Rectal smooth muscle tissue (tissue), 1 donor: ENCODE measurements around the gene PIBF1.
"Not testable (repeated sequence)": the region's sequence is repeated elsewhere in the genome, so short reads cannot be mapped to it uniquely, and the experiment has no call there.

Experiments
- H3K27ac ChIP-seq: one replicate; pipeline ENCODE4 v1.7.0; 2013; ENCODE audit warnings: low read depth, low read length, inconsistent platforms
- H3K27me3 ChIP-seq: one replicate; pipeline ENCODE4 v1.7.0; 2013; ENCODE audit warnings: low read length; ENCODE audit not compliant: control insufficient read depth, insufficient read depth
- H3K36me3 ChIP-seq: one replicate; pipeline ENCODE4 v1.7.0; 2013; ENCODE audit warnings: low read length; ENCODE audit not compliant: control insufficient read depth, insufficient read depth
- H3K4me1 ChIP-seq: one replicate; pipeline ENCODE4 v1.7.0; 2013; ENCODE audit warnings: low read length; ENCODE audit not compliant: control insufficient read depth, insufficient read depth
- H3K4me3 ChIP-seq: one replicate; pipeline ENCODE4 v1.7.0; 2013; ENCODE audit warnings: low read length
- H3K9ac ChIP-seq: one replicate; pipeline ENCODE4 v1.7.0; 2013; ENCODE audit warnings: low read length

Gene PIBF1

DNA sequence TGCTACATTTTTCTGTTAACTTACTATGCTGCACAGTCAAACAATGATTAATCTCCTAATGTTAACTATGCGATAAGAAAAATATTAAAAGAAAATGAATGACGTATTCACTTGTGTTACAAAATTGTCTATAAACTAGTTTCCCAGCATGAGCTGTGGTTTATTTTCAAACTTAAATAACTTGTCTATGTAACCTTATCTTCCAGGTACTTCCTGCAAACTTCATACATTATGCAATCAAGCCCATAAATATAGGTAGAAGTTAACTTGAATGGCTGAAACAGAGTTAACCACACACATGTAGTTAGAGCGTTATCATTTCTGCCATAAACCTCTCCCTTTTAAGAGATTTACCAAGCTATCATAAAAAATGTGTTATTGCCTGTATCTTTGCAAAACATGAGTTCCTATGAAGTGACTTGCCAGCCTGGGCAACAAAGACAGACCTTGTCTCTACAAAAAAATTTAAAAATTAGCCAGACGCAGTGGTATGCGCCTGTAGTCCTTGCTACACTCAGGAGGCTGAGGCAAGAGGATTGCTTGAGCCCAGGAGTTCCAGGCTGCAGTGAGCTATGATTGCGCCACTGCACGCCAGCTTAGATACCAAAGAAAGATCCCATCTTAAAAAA is 259.1 kb downstream of the PIBF1 start:
- no peak overlapping the region for H3K4me3 ChIP-seq
- no peak overlapping the region for H3K27ac ChIP-seq
- no peaks in the 10 kb centered on the region for H3K4me1 ChIP-seq
- no peak overlapping the region for H3K9ac ChIP-seq
- no peaks in the 10 kb centered on the region for H3K27me3 ChIP-seq
- no peaks in the 10 kb centered on the region for H3K36me3 ChIP-seq

DNA sequence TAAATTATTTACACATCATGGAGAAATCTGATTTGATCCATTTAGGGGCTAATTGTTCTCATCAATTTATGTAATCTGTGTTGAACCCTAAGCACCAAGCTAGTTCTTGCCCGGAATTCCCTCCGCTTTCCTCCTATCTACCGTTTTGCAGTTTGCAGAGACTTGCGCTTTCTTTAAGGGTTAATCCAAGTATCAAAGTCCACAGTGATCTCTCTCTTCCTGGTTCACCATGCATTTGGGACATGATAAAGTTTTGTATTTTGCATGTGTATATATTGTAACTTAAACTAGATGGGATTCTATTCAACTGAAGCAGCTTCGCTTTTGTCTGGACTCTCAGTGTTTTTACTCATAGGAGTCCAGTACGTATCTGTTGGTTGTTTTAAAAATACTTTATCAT is 263.1 kb downstream of the PIBF1 start:
- H3K9ac ChIP-seq, result no peak overlapping the region
- no peaks in the 10 kb centered on the region for H3K36me3 ChIP-seq
- H3K27me3 ChIP-seq, result no peaks in the 10 kb centered on the region
- no peak overlapping the region for H3K27ac ChIP-seq
- no peak overlapping the region for H3K4me3 ChIP-seq
- no peaks in the 10 kb centered on the region for H3K4me1 ChIP-seq

DNA sequence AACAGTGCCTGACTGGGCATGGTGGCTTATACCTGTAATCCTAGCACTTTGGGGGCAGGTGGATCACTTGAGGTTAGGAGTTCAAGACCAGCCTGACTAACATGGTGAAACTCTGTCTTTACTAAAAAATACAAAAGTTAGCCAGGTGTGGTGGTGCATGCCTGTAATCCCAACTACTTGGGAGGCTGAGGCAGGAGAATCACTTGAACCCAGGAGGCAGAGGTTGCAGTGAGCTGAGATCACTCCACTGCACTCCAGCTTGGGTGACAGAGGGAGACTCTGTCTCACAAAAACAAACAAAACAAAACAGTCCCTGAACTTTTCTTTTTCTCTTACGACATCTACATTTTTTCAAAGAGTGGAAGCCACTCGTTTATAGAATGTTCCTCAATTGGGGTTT is 266.7 kb downstream of the PIBF1 start:
- H3K36me3 ChIP-seq, H3K4me1 ChIP-seq, H3K9ac ChIP-seq, H3K27me3 ChIP-seq, H3K27ac ChIP-seq, H3K4me3 ChIP-seq: not testable (repeated sequence)

DNA sequence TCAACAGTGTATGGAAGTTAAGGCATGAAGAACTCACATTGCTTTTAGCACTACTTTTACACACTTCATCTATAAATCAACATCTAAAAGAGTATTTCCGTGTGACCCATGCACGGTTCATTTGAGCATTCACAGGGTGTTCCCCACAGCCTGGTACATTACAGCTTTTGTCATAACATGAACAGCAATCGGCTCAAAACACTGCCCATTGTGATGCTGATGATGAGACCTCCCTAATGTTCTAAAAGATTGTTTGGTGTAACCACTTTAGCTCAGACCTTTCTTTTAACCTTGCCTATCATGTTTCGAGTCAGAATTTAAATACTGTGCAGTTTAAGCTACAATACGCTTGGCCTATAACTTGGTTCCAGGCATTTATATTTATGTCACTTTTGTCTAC is 272.8 kb downstream of the PIBF1 start:
- H3K4me1 ChIP-seq, result no peaks in the 10 kb centered on the region
- no peak overlapping the region for H3K27ac ChIP-seq
- H3K4me3 ChIP-seq, result no peak overlapping the region
- H3K36me3 ChIP-seq, result no peaks in the 10 kb centered on the region
- no peak overlapping the region for H3K9ac ChIP-seq
- no peaks in the 10 kb centered on the region for H3K27me3 ChIP-seq

DNA sequence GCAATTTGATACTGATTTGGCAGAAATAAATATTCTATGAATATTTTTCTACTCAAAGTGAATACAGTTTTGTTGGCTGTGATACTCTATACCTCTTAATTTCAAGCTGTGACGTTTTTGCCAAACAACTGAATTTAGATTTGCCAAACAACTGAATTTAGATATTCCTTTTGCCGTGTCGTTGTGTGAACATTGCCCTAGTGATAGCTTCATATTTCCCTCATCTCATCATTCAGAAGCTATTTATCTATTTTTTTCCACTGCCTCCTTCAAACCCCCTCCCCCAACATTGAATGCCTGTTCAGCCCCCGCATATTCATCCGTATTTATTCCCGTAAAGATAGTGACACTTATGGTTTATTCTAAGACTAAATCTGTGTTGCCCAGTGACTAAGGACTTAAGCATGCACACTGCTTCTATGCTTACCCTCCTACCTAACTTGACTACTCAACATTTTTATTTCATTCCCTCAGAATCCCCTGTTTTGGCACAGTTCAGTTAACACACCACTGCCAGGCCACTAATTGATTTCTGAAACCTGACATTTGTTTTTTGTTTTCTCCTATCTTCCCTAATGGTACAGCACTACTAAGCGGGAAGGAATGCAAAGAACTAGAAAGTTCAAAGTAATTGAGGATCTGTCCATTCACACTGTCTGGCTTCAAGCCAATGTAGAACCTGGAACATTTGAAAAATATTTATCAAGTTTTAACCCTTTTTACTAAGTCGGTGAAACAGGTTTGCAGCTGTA is 274.1 kb downstream of the PIBF1 start:
- Histone ChIP-seq H3K27ac (no peak overlapping the region), H3K36me3 (no peaks in the 10 kb centered on the region), H3K9ac (no peak overlapping the region), H3K4me1 (no peaks in the 10 kb centered on the region), H3K4me3 (no peak overlapping the region), H3K27me3 (no peaks in the 10 kb centered on the region)

DNA sequence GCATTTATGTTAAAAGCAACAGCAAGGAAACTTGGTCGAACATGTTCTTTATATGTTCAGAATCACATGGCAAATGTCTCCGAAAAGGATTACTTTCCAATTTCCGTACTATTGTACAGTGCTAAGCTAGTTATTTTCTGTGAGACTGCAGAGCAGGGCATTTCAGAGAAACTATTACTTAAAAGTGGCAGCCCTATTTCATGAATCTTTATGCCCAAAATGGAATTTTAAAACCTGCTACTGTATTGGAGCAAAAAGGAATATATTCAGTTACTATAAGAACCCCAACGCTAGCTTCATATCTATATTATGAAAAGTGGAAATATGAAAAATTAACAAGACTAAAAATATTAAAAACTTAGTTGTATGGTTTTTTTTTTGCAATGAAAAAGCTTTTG is 274.6 kb downstream of the PIBF1 start:
- H3K4me1 ChIP-seq, result no peaks in the 10 kb centered on the region
- no peak overlapping the region for H3K4me3 ChIP-seq
- no peak overlapping the region for H3K27ac ChIP-seq
- H3K9ac ChIP-seq, result no peak overlapping the region
- no peaks in the 10 kb centered on the region for H3K27me3 ChIP-seq
- no peaks in the 10 kb centered on the region for H3K36me3 ChIP-seq

DNA sequence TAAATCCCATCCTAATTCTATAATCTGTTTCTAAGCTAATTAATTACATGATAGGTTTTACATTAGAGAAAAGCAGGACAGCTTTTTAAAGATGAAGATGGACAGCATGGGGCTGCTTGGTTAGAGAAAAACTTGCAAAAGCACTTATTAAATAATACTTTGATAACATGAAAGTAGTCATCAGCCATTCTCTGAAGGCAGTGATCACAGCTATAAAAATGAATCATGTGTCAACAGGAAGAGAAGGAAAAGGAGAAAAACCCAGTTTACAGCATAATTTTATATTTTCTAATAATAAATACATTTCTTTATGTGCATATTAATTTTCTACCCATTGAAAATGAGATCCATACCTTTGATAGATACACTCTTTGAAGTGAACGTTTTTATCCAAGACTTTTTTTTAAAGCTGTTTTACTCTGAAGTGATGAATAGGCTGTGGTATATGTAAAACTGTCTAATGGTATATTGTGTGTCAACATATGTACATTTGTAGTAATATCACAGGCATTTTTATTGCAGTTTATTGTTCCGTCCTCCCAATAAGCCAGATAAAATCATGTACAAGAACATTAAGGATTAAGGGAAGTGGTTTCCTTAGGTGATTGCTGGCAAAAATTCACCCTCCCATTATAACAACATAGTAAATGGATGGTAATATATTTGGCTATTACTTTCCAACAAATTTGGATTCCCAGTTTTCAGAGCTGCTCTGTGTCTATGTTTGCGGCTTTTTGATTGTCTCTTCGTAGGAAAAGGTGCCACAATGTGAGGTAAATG is 275.5 kb downstream of the PIBF1 start:
- no peak overlapping the region for H3K9ac ChIP-seq
- no peak overlapping the region for H3K27ac ChIP-seq
- H3K4me1 ChIP-seq, result no peaks in the 10 kb centered on the region
- no peaks in the 10 kb centered on the region for H3K27me3 ChIP-seq
- no peaks in the 10 kb centered on the region for H3K36me3 ChIP-seq
- H3K4me3 ChIP-seq, result peak overlapping the region; percentile 87

DNA sequence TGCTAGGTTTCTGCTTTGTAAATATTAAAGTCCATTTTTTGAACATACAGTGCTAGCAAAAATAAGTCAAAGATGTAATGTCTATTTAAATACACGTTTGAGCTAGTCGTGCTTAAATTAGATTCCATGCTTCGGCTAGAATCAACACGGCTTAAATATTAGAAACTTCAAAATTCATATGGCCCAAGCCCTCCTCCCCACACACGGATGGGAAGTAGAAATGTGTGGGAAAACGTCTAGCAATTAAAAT is 276.1 kb downstream of the PIBF1 start:
- no peaks in the 10 kb centered on the region for H3K36me3 ChIP-seq
- H3K27ac ChIP-seq, result no peak overlapping the region
- H3K4me3 ChIP-seq, result peak overlapping the region; percentile 87
- H3K4me1 ChIP-seq, result no peaks in the 10 kb centered on the region
- no peaks in the 10 kb centered on the region for H3K27me3 ChIP-seq
- no peak overlapping the region for H3K9ac ChIP-seq

DNA sequence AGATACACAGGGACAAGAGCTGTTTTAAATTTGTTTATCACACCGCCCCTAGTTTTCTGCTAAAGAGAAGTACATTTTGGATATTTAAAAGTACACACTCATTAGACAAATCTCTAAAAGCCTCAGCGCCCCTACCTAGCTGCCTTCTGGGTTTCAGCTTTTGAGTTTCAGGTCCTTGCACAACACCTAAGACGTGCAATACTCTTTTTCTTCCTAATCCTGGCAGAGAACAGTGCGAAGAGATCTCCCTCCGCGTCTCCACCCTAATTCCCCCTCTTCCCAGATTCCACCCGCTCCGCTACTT is 276.5 kb downstream of the PIBF1 start:
- Histone ChIP-seq H3K4me1 (no peaks in the 10 kb centered on the region), H3K27ac (no peak overlapping the region), H3K4me3 (peak overlapping the region; percentile 87), H3K36me3 (no peaks in the 10 kb centered on the region), H3K9ac (peak overlapping the region; percentile 27), H3K27me3 (no peaks in the 10 kb centered on the region)

DNA sequence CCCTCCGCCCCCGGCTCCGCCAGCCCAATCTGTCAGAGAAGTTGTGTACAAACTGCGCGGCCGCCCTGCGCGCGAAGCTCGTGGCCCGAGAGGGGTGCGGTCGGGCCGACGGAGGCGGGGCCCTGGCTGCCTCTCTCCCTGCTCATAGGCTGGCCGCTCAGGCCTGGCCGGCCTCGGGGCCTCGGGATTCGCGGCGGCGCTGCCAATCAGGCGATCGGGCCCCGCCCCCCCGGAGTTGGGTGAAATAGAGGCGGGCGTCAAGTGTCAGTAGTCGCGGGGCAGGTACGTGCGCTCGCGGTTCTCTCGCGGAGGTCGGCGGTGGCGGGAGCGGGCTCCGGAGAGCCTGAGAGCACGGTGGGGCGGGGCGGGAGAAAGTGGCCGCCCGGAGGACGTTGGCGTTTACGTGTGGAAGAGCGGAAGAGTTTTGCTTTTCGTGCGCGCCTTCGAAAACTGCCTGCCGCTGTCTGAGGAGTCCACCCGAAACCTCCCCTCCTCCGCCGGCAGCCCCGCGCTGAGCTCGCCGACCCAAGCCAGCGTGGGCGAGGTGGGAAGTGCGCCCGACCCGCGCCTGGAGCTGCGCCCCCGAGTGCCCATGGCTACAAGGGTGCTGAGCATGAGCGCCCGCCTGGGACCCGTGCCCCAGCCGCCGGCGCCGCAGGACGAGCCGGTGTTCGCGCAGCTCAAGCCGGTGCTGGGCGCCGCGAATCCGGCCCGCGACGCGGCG is 277.0 kb downstream of the PIBF1 start, which contains the start of gene KLF5:
KLF5 (plus strand) TSS at position 270 of the 724 bp plus-strand sequence; CDS start at position 593, 323 bp downstream.
- H3K36me3 ChIP-seq, result no peaks in the 10 kb centered on the region
- peak within 1 kb of the TSS; percentile 60 for H3K27ac ChIP-seq

DNA sequence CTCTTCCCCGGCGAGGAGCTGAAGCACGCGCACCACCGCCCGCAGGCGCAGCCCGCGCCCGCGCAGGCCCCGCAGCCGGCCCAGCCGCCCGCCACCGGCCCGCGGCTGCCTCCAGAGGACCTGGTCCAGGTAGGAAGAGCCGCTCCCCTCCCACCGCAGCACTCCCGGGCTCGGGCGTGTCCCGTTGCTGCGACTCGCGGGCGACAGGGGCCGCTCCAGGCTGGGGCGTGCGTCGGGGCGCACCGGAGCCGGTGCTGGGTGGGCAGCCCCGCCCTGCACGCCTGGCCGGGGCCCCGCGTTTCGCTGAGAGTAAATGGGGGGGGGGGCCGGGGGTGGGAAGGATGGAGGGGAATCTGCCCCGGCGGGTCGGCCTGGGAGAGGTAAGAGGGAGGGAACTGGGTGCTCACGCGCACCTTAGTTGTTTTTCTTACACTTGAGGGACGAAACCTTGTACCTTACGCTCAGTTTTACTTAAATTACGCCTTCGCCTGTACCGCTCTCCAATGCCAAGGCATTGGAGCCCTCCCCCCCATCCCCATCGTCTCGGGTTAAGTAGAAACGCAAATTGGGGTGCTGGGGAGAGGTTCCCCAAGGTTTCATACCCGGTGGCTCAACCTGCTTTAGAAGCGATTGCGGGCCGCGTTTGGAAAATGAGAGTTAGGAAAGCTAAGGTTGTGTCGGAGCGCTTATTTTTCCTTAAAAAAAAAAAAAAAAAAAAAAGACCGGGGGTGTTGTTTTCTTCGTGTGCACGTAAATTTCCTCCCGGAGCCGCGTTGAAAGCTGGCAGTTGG is 277.7 kb downstream of the PIBF1 start:
- no peaks in the 10 kb centered on the region for H3K27me3 ChIP-seq
- peak overlapping the region; percentile 32 for H3K9ac ChIP-seq
- H3K27ac ChIP-seq, result peak overlapping the region; percentile 60
- H3K4me3 ChIP-seq, result peak overlapping the region; percentile 84
- no peaks in the 10 kb centered on the region for H3K36me3 ChIP-seq
- H3K4me1 ChIP-seq, result no peaks in the 10 kb centered on the region

More for the DNA sequence above, 277.0 kb downstream of the PIBF1 start, which contains the start of gene KLF5:
- H3K9ac ChIP-seq, result peak within 1 kb of the TSS; percentile 32
- H3K4me1 ChIP-seq, result no peaks in the 10 kb centered on the region
- peak within 1 kb of the TSS; percentile 87 for H3K4me3 ChIP-seq
- no peaks in the 10 kb centered on the region for H3K27me3 ChIP-seq
